Stimulated activated memory B cell treated with anti-CD40 and anti-IgM and Interleukin-4, amounts not matched to agents 10 μg/mL and 1 μg/mL and 100 μg/mL, for 72 hours (primary cell): ENCODE measurements around the gene COL27A1.
A peak's percentile ranks its signal among the peaks of the same experiment; 100 is the strongest.

Source experiments
- ATAC-seq: fragments of 150-1000 bp; cut with Tn5 transposase; 2 replicates; pipeline ENCODE4 v1.10.0; 2021
- H3K27ac Mint-ChIP-seq: one replicate; pipeline ENCODE4 v1.8.0; 2022; ENCODE audit warnings: mild to moderate bottlenecking, mixed read lengths
- H3K27me3 Mint-ChIP-seq: one replicate; pipeline ENCODE4 v1.8.0; 2022; ENCODE audit warnings: mixed read lengths
- H3K36me3 Mint-ChIP-seq: one replicate; pipeline ENCODE4 v1.8.0; 2022; ENCODE audit warnings: mixed read lengths
- H3K4me1 Mint-ChIP-seq: one replicate; pipeline ENCODE4 v1.8.0; 2022; ENCODE audit warnings: mixed read lengths
- H3K4me3 Mint-ChIP-seq: one replicate; pipeline ENCODE4 v1.8.0; 2022; ENCODE audit warnings: mild to moderate bottlenecking, moderate library complexity, mixed read lengths
- H3K9me3 Mint-ChIP-seq: one replicate; pipeline ENCODE4 v1.8.0; 2022; ENCODE audit warnings: mixed read lengths

The COL27A1 gene

DNA sequence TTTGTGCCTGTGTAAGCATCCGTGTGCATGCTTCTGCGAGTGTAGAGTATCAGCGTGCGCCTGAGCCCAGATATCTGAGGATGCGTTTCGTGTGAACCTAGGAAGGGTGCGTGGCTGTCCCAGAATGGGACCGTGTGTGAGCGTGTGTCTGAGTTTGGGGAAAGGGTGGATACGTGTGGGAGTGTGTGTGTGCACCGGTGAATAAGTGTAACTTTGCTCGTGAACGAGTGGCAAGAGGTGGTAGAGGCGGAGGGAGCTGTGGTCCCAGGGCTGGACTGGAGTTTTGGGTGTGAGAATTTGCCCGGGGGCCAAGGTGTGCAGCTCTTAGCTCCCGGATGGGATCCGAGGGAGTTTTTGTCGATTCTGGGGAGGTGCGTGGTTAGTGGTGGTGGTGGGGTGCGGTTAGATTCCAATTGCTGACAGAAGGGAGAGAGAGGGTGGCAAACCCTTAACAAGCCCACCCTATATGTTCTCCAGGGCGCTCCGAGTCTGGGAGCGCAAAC is 686 bp upstream of the COL27A1 start:
- ATAC-seq: no peak
- peaks cover 27% of the 10 kb centered on the region for H3K4me1 Mint-ChIP-seq
- peak overlapping the region; percentile 42 for H3K4me3 Mint-ChIP-seq
- peaks cover 72% of the 10 kb centered on the region for H3K27me3 Mint-ChIP-seq
- H3K36me3 Mint-ChIP-seq: no peaks in the 10 kb centered on the region
- no peaks in the 10 kb centered on the region for H3K9me3 Mint-ChIP-seq
- H3K27ac Mint-ChIP-seq: no peak overlapping the region

- H3K27ac Mint-ChIP-seq: peak overlapping the region; percentile 35
- H3K9me3 Mint-ChIP-seq: no peaks in the 10 kb centered on the region
- H3K27me3 Mint-ChIP-seq: peaks cover 66% of the 10 kb centered on the region
- peak overlapping the region; percentile 79 for H3K4me3 Mint-ChIP-seq
- H3K4me1 Mint-ChIP-seq: peaks cover 27% of the 10 kb centered on the region
- no peak for ATAC-seq
- no peaks in the 10 kb centered on the region for H3K36me3 Mint-ChIP-seq
Observed at GRCh38 chr9:114155995-114156656, 789 bp downstream of the COL27A1 start.

DNA sequence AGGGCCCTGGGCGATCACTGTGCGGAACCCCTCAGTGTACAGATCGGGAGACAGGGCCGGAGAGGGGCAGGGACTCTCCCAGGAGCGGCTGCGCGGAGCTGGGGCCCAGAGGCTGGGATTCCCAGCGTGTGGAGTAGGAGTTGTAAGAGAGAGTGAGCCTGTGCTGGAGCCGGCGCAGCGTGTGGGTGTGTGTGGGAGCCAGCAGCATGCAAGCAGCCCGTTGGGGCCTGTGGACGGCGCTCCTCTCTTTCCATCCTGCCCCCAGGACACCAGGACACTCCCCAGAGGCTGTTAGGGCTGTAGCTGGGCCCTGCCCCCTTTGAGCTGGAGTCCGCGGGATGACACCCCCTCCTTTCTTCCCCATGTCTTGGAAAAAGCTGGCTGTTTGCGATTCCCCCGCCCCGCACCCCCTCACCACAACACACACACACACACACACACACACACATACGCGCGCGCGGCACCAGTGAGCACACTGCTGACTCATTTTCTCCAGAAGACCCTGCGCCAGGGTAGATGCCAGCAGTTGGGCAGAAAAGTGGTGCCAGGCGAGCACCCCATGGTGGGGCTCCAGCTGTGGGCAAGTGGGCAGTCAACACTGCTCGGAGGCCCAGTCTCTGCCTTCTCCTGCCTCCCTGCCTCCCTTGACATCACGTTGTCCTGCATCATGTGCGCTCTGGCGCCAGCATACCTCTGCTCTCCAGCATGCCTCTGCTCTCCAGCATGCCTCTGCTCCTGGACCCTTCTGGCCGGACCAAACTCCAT is 1.5 kb downstream of the COL27A1 start:
- H3K27me3 Mint-ChIP-seq: peaks cover 60% of the 10 kb centered on the region
- no peak for ATAC-seq

GRCh38 chr9:114157516-114158176 is 2.3 kb downstream of the COL27A1 start:
- no peak overlapping the region for H3K27ac Mint-ChIP-seq
- H3K9me3 Mint-ChIP-seq: no peaks in the 10 kb centered on the region
- H3K36me3 Mint-ChIP-seq: no peaks in the 10 kb centered on the region
- peaks cover 52% of the 10 kb centered on the region for H3K27me3 Mint-ChIP-seq
- peak overlapping the region; percentile 16 for H3K4me3 Mint-ChIP-seq
- peaks cover 27% of the 10 kb centered on the region for H3K4me1 Mint-ChIP-seq
- ATAC-seq: no peak

More for the DNA sequence above, 1.5 kb downstream of the COL27A1 start:
- Mint-ChIP-seq H3K4me1 (peaks cover 27% of the 10 kb centered on the region), H3K36me3 (no peaks in the 10 kb centered on the region), H3K27ac (peak overlapping the region; percentile 35), H3K9me3 (no peaks in the 10 kb centered on the region), H3K4me3 (peak overlapping the region; percentile 79)

- Mint-ChIP-seq H3K27ac (no peak overlapping the region), H3K27me3 (peaks cover 46% of the 10 kb centered on the region), H3K4me3 (no peak overlapping the region), H3K4me1 (peaks cover 27% of the 10 kb centered on the region), H3K9me3 (no peaks in the 10 kb centered on the region), H3K36me3 (no peaks in the 10 kb centered on the region)
- no peak for ATAC-seq
Observed at GRCh38 chr9:114158482-114159130, 3.3 kb downstream of the COL27A1 start.

- Mint-ChIP-seq H3K4me3 (no peak overlapping the region), H3K9me3 (no peaks in the 10 kb centered on the region), H3K4me1 (peaks cover 20% of the 10 kb centered on the region), H3K36me3 (no peaks in the 10 kb centered on the region), H3K27me3 (peaks cover 36% of the 10 kb centered on the region), H3K27ac (no peak overlapping the region)
- no peak for ATAC-seq
Observed at GRCh38 chr9:114159691-114160090, 4.4 kb downstream of the COL27A1 start.

- Mint-ChIP-seq H3K36me3 (no peaks in the 10 kb centered on the region), H3K27ac (no peak overlapping the region), H3K27me3 (peaks cover 22% of the 10 kb centered on the region), H3K9me3 (no peaks in the 10 kb centered on the region), H3K4me1 (peaks cover 7% of the 10 kb centered on the region), H3K4me3 (no peak overlapping the region)
- no peak for ATAC-seq
Observed at GRCh38 chr9:114161513-114161912, 6.2 kb downstream of the COL27A1 start.

GRCh38 chr9:114163517-114163951 is 8.2 kb downstream of the COL27A1 start:
- no peaks in the 10 kb centered on the region for H3K9me3 Mint-ChIP-seq
- H3K4me3 Mint-ChIP-seq: no peak overlapping the region
- H3K27me3 Mint-ChIP-seq: peaks cover 14% of the 10 kb centered on the region
- H3K27ac Mint-ChIP-seq: no peak overlapping the region
- no peaks in the 10 kb centered on the region for H3K36me3 Mint-ChIP-seq
- no peaks in the 10 kb centered on the region for H3K4me1 Mint-ChIP-seq
- ATAC-seq: no peak

DNA sequence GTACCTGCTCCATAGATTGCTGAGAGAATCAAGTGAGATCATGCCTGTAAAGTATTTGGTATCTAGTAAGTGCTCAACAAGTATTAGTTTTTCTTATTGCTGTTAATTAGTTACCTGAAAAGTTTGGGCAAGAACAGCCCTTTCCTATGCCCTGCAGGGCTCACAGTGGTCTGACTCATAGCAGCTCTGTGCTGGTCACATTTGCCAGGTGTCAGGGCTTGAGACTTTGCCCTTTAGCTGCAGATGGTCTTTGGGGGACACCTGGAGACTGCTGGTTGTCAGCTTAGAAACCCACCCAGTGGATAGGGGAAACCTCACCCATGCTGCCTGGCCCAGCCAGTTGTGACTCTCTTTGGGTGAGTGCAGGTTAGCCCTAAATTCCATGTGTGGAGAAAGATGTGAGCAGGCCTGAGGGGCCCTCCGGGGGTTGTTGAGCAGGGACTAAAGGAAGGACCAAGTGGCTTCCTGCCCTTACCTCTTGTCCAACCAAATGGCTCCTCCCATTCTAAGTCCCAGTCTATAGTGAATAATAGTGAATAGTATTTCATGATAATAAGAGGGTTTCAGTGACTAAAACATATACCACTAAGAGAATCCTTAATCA is 9.0 kb downstream of the COL27A1 start:
- Mint-ChIP-seq H3K4me3 (no peak overlapping the region), H3K9me3 (no peaks in the 10 kb centered on the region), H3K36me3 (no peaks in the 10 kb centered on the region), H3K27ac (no peak overlapping the region), H3K27me3 (peaks cover 22% of the 10 kb centered on the region), H3K4me1 (no peaks in the 10 kb centered on the region)
- ATAC-seq: no peak

- Mint-ChIP-seq H3K27ac (no peak overlapping the region), H3K4me1 (no peaks in the 10 kb centered on the region), H3K9me3 (no peaks in the 10 kb centered on the region), H3K4me3 (no peak overlapping the region), H3K27me3 (peaks cover 13% of the 10 kb centered on the region), H3K36me3 (no peaks in the 10 kb centered on the region)
- no peak for ATAC-seq
Observed at GRCh38 chr9:114165407-114166102, 10.2 kb downstream of the COL27A1 start.

DNA sequence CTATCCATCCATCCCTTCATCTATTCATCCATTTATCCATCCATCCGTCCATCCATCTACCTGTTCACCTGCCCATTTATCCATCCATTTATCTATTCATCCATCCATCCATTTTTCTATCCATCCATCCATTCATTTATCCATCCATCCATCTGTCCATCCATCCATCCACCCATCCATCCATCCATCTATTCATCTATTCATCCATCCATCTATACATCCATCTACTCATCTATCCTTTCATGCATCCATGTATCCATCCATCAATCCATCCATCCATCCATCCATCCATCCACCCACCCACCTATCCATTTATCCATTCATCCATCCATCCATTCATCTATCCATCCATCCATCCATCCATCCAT is 10.8 kb downstream of the COL27A1 start:
- Mint-ChIP-seq H3K9me3 (no peaks in the 10 kb centered on the region), H3K36me3 (no peaks in the 10 kb centered on the region), H3K27ac (no peak overlapping the region), H3K4me1 (no peaks in the 10 kb centered on the region), H3K4me3 (no peak overlapping the region), H3K27me3 (peaks cover 13% of the 10 kb centered on the region)
- ATAC-seq: no peak

DNA sequence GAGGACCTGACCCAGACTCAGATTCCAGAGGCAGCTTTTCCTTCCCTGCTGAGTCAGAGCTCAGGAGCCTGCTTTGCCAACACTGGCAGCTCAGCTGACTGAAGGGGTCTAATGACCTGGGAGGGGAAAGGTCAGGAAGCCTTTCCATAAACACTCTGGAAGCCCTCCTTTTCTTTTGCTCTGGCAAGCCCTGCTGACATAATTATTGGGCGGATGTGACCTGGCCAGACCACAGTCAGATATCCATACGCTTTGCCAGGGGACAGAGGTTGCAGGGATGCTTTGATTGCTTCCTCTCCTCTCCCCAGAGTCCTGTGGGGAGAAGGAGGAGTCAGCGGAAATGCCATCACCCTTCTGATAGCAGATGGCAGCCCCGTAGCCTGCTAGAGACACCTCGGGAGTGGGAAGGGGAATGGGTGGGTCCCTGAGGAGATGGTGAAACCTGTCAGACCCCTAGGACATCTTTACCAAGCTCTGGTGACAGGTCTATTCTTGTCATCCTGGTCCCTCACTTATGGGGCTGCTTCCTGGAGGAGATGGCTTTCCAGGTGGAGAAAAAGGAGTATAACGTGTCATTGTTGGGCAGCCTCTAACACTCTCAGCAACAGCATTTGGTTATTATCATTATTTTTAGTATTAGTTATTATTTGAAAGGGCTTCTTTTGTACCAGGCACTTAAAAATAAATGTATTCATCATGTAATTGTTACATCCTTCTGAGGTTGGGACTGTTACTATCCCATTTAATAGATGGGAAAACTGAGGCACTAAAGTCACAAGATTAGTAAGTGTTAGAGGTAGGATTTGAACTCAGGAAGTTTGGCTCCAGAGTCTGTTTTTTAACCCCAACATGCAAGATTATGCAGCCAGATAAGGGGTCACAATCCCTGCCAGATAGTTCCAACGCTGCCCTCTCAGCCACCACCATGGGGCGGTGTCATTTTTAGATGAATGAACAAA is 11.6 kb downstream of the COL27A1 start:
- Mint-ChIP-seq H3K27me3 (peaks cover 19% of the 10 kb centered on the region), H3K36me3 (no peaks in the 10 kb centered on the region), H3K27ac (no peak overlapping the region), H3K9me3 (no peaks in the 10 kb centered on the region), H3K4me1 (no peaks in the 10 kb centered on the region), H3K4me3 (no peak overlapping the region)
- ATAC-seq: no peak

GRCh38 chr9:114167591-114168091 is 12.3 kb downstream of the COL27A1 start:
- peaks cover 23% of the 10 kb centered on the region for H3K27me3 Mint-ChIP-seq
- H3K36me3 Mint-ChIP-seq: no peaks in the 10 kb centered on the region
- H3K4me3 Mint-ChIP-seq: no peak overlapping the region
- no peaks in the 10 kb centered on the region for H3K4me1 Mint-ChIP-seq
- ATAC-seq: no peak
- no peaks in the 10 kb centered on the region for H3K9me3 Mint-ChIP-seq
- no peak overlapping the region for H3K27ac Mint-ChIP-seq
